Panc1 (cell line): ENCODE measurements around the gene NUDT4.

ENCODE experiments used
- TF ChIP-seq, protein P1 (sequence below): fragments of 450-650 bp; IDR thresholded peaks from 2 replicates; pipeline ENCODE4 v1.5.1; 2017; ENCODE audit warnings: mild to moderate bottlenecking
- TF ChIP-seq, protein P2 (sequence below), 2 experiments: IDR thresholded peaks; 2 replicates each; pipeline ENCODE4 v1.6.1; 2011 to 2012; ENCODE audit warnings: low read depth in 2 of 2, control low read depth in 1 of 2, low read length in 1 of 2, mild to moderate bottlenecking in 1 of 2, moderate library complexity in 1 of 2; ENCODE audit not compliant: insufficient read depth in 1 of 2

DNA sequence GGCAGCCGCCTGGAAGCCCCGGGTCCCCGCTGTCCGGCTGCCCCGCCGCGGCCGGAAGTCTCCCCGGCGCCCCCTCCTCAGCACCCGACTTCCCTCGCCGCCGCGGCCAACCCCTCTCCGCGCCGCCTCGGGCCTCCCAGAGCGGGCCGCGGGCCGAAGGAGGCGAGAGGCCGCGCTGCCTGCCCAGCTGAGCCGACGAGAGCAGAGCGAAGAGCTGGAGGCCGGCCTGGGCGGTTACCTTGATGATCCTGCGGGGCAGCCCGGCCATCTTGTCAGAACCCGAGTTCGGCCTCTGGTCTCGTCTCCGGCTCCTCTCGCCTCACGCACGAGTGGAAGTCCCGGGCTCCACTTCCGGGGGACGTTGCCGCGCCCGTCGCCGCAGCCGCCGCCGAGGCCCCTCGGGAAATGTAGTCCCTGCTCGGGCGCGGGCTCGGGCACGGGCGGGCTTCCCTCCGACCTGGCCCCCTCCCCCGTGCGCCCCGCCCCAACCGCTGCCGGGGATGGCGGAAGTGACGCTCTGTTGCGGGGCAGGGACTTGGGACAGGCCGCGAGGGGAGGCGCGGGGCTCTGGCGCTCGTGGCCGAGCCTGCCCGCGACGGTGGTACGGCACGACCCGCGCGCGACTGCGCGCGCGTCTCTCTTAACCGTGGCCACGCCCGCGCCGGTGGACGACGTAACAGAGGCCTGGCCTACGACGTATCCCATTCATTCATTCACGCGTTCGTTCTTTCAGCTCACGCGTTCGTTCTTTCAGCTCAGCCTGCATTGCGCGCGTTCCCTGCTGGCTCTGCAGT, 64.1 kb downstream of the NUDT4 start, which contains the start of gene UBE2N:
- TF ChIP-seq, protein P1, sequence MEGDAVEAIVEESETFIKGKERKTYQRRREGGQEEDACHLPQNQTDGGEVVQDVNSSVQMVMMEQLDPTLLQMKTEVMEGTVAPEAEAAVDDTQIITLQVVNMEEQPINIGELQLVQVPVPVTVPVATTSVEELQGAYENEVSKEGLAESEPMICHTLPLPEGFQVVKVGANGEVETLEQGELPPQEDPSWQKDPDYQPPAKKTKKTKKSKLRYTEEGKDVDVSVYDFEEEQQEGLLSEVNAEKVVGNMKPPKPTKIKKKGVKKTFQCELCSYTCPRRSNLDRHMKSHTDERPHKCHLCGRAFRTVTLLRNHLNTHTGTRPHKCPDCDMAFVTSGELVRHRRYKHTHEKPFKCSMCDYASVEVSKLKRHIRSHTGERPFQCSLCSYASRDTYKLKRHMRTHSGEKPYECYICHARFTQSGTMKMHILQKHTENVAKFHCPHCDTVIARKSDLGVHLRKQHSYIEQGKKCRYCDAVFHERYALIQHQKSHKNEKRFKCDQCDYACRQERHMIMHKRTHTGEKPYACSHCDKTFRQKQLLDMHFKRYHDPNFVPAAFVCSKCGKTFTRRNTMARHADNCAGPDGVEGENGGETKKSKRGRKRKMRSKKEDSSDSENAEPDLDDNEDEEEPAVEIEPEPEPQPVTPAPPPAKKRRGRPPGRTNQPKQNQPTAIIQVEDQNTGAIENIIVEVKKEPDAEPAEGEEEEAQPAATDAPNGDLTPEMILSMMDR, result no peak
- TF ChIP-seq, protein P2, sequence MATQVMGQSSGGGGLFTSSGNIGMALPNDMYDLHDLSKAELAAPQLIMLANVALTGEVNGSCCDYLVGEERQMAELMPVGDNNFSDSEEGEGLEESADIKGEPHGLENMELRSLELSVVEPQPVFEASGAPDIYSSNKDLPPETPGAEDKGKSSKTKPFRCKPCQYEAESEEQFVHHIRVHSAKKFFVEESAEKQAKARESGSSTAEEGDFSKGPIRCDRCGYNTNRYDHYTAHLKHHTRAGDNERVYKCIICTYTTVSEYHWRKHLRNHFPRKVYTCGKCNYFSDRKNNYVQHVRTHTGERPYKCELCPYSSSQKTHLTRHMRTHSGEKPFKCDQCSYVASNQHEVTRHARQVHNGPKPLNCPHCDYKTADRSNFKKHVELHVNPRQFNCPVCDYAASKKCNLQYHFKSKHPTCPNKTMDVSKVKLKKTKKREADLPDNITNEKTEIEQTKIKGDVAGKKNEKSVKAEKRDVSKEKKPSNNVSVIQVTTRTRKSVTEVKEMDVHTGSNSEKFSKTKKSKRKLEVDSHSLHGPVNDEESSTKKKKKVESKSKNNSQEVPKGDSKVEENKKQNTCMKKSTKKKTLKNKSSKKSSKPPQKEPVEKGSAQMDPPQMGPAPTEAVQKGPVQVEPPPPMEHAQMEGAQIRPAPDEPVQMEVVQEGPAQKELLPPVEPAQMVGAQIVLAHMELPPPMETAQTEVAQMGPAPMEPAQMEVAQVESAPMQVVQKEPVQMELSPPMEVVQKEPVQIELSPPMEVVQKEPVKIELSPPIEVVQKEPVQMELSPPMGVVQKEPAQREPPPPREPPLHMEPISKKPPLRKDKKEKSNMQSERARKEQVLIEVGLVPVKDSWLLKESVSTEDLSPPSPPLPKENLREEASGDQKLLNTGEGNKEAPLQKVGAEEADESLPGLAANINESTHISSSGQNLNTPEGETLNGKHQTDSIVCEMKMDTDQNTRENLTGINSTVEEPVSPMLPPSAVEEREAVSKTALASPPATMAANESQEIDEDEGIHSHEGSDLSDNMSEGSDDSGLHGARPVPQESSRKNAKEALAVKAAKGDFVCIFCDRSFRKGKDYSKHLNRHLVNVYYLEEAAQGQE (IDR thresholded peaks at IDR 0.05; ENCODE audit: insufficient read depth in 1 of 2, low read depth in 2 of 2, low read length in 1 of 2), result no peak
